GM21515 (cell line): ENCODE data around the gene PXYLP1.

Experiments used
- ATAC-seq: cut with Tn5 transposase; IDR thresholded peaks from one replicate; pipeline ENCODE4 v1.9.1; 2021; ENCODE audit not compliant: unreplicated experiment

PXYLP1 gene

GRCh38 chr3:141248064-141248463, 16.4 kb downstream of the PXYLP1 start:
- no peak for ATAC-seq

GRCh38 chr3:141249041-141249440, 17.4 kb downstream of the PXYLP1 start:
- ATAC-seq, result no peak

GRCh38 chr3:141250342-141250741, 18.7 kb downstream of the PXYLP1 start:
- ATAC-seq, result no peak

- no peak for ATAC-seq
These were observed 19.2 kb downstream of the PXYLP1 start for GRCh38 chr3:141250828-141251227.

GRCh38 chr3:141253326-141253725, 21.7 kb downstream of the PXYLP1 start:
- no peak for ATAC-seq

GRCh38 chr3:141253811-141254210, 22.2 kb downstream of the PXYLP1 start:
- ATAC-seq, result no peak

GRCh38 chr3:141255137-141255845, 23.7 kb downstream of the PXYLP1 start:
- ATAC-seq, result no peak

- no peak for ATAC-seq
These were observed 24.2 kb downstream of the PXYLP1 start for GRCh38 chr3:141255846-141256261.

- ATAC-seq, result no peak
These were observed 25.2 kb downstream of the PXYLP1 start for GRCh38 chr3:141256820-141257219.

GRCh38 chr3:141257961-141258360, 26.3 kb downstream of the PXYLP1 start:
- no peak for ATAC-seq

GRCh38 chr3:141258973-141259372, 27.3 kb downstream of the PXYLP1 start:
- ATAC-seq, result no peak

GRCh38 chr3:141259821-141260629, 28.4 kb downstream of the PXYLP1 start:
- no peak for ATAC-seq

- no peak for ATAC-seq
These were observed 29.0 kb downstream of the PXYLP1 start for GRCh38 chr3:141260630-141260927.

GRCh38 chr3:141261472-141262307, 30.1 kb downstream of the PXYLP1 start:
- no peak for ATAC-seq

- ATAC-seq, result no peak
These were observed 30.7 kb downstream of the PXYLP1 start for GRCh38 chr3:141262308-141262705.

- no peak for ATAC-seq
These were observed 34.6 kb downstream of the PXYLP1 start for GRCh38 chr3:141266186-141266585.

GRCh38 chr3:141266797-141267555, 35.4 kb downstream of the PXYLP1 start:
- peak; percentile 51 for ATAC-seq

- ATAC-seq, result no peak
These were observed 36.0 kb downstream of the PXYLP1 start for GRCh38 chr3:141267629-141268028.

- ATAC-seq, result no peak
These were observed 36.7 kb downstream of the PXYLP1 start for GRCh38 chr3:141268306-141268705.

- no peak for ATAC-seq
These were observed 37.2 kb downstream of the PXYLP1 start for GRCh38 chr3:141268791-141269190.

- ATAC-seq, result no peak
These were observed 38.3 kb downstream of the PXYLP1 start for GRCh38 chr3:141269961-141270360.
